SK-N-SH treated with all-trans-retinoic acid at 6 μM for 48 hours (cell line): ENCODE measurements around the gene ANK2.

Experiments
- ARNTL ChIP-seq: fragments of 450-650 bp; formaldehyde crosslinking; IDR thresholded peaks from 2 replicates; pipeline ENCODE4 v1.5.0; 2020; ENCODE audit warnings: low read depth, mild to moderate bottlenecking, moderate library complexity, borderline replicate concordance
- ISL1 ChIP-seq: fragments of 250-450 bp; sonication (Bioruptor Pico); IDR thresholded peaks from 2 replicates; pipeline ENCODE4 v2.1.2; 2022; ENCODE audit warnings: mild to moderate bottlenecking, moderate library complexity
- POU6F1 ChIP-seq: fragments of 250-450 bp; sonication (Bioruptor Pico); IDR thresholded peaks from 2 replicates; pipeline ENCODE4 v1.8.0; 2021; ENCODE audit warnings: low read depth, mild to moderate bottlenecking, moderate library complexity, borderline replicate concordance
- RARB ChIP-seq: fragments of 250-450 bp; sonication (Bioruptor Pico); IDR thresholded peaks from 2 replicates; pipeline ENCODE4 v1.8.0; 2021; ENCODE audit warnings: mild to moderate bottlenecking, moderate library complexity
- TOX ChIP-seq: fragments of 250-450 bp; sonication (Bioruptor Pico); IDR thresholded peaks from 2 replicates; pipeline ENCODE4 v1.8.0; 2021; ENCODE audit warnings: mild to moderate bottlenecking, moderate library complexity, borderline replicate concordance
- ZC3H10 ChIP-seq: fragments of 250-450 bp; sonication (Bioruptor Pico); IDR thresholded peaks from 2 replicates; pipeline ENCODE4 v1.5.1; 2021; ENCODE audit warnings: mild to moderate bottlenecking, moderate library complexity
- ZFP3 ChIP-seq: fragments of 250-450 bp; sonication (Bioruptor Pico); IDR thresholded peaks from 2 replicates; pipeline ENCODE4 v1.5.0; 2020; ENCODE audit warnings: mild to moderate bottlenecking, moderate library complexity
- ZNF8 ChIP-seq: fragments of 450-650 bp; formaldehyde crosslinking; IDR thresholded peaks from 2 replicates; pipeline ENCODE4 v1.5.0; 2020; ENCODE audit warnings: mild to moderate bottlenecking, moderate library complexity
- TF ChIP-seq, protein P1 (sequence below): fragments of 250-450 bp; sonication (Bioruptor Pico); IDR thresholded peaks from 2 replicates; pipeline ENCODE4 v1.5.0; 2020; ENCODE audit warnings: mild to moderate bottlenecking, moderate library complexity

GRCh38 chr4:113328514-113328913, 279.1 kb downstream of the ANK2 start:
- no peak for TF ChIP-seq TOX
- TF ChIP-seq, protein P1, sequence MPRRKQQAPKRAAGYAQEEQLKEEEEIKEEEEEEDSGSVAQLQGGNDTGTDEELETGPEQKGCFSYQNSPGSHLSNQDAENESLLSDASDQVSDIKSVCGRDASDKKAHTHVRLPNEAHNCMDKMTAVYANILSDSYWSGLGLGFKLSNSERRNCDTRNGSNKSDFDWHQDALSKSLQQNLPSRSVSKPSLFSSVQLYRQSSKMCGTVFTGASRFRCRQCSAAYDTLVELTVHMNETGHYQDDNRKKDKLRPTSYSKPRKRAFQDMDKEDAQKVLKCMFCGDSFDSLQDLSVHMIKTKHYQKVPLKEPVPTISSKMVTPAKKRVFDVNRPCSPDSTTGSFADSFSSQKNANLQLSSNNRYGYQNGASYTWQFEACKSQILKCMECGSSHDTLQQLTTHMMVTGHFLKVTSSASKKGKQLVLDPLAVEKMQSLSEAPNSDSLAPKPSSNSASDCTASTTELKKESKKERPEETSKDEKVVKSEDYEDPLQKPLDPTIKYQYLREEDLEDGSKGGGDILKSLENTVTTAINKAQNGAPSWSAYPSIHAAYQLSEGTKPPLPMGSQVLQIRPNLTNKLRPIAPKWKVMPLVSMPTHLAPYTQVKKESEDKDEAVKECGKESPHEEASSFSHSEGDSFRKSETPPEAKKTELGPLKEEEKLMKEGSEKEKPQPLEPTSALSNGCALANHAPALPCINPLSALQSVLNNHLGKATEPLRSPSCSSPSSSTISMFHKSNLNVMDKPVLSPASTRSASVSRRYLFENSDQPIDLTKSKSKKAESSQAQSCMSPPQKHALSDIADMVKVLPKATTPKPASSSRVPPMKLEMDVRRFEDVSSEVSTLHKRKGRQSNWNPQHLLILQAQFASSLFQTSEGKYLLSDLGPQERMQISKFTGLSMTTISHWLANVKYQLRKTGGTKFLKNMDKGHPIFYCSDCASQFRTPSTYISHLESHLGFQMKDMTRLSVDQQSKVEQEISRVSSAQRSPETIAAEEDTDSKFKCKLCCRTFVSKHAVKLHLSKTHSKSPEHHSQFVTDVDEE: no peak
- no peak for TF ChIP-seq POU6F1 (CRISPR knock-in tag)
- no peak for TF ChIP-seq RARB (CRISPR knock-in tag)
- no peak for TF ChIP-seq ZFP3 (CRISPR knock-in tag)
- TF ChIP-seq ZNF8 (CRISPR knock-in tag): no peak
- TF ChIP-seq ZC3H10 (CRISPR knock-in tag): no peak
- no peak for TF ChIP-seq ARNTL (CRISPR knock-in tag)
- TF ChIP-seq ISL1 (CRISPR knock-in tag): no peak
